Hematopoietic multipotent progenitor cell treated with erythropoietin and hydrocortisone succinate and interleukin-3 and kit ligand, for 15 days (in vitro differentiated cells): Measurements from ENCODE around the gene TIMM22.
"Not testable (repeated sequence)": the region's sequence is repeated elsewhere in the genome, so short reads cannot be mapped to it uniquely, and the experiment has no call there.

Experiments used
- DNase-seq: peaks from one replicate; pipeline ENCODE4 v3.0.0-alpha.2; 2015; ENCODE audit warnings: low spot score

Gene TIMM22

GRCh38 chr17:996554-997344 is at the start of gene TIMM22:
TIMM22 (plus strand) TSS chr17:997129; CDS start chr17:997143, 14 bp downstream.
- peak; percentile 92 for DNase-seq

GRCh38 chr17:948284-948852 is 48.6 kb upstream of the TIMM22 start:
- no peak for DNase-seq

GRCh38 chr17:949623-950303 is 47.2 kb upstream of the TIMM22 start:
- no peak for DNase-seq

- no peak for DNase-seq
Measured at GRCh38 chr17:951325-952132, 45.4 kb upstream of the TIMM22 start.

GRCh38 chr17:952592-952991 is 44.3 kb upstream of the TIMM22 start:
- not testable (repeated sequence) for DNase-seq

- no peak for DNase-seq
Measured at GRCh38 chr17:953767-954166, 43.2 kb upstream of the TIMM22 start.

GRCh38 chr17:954431-955164 is 42.3 kb upstream of the TIMM22 start:
- DNase-seq = no peak

- no peak for DNase-seq
Measured at GRCh38 chr17:956905-957304, 40.0 kb upstream of the TIMM22 start.

- no peak for DNase-seq
Measured at GRCh38 chr17:957856-958421, 39.0 kb upstream of the TIMM22 start.

GRCh38 chr17:958712-959451 is 38.0 kb upstream of the TIMM22 start:
- no peak for DNase-seq

GRCh38 chr17:962166-962565 is 34.8 kb upstream of the TIMM22 start:
- no peak for DNase-seq

GRCh38 chr17:962670-963069 is 34.3 kb upstream of the TIMM22 start:
- no peak for DNase-seq

- no peak for DNase-seq
Measured at GRCh38 chr17:964876-965275, 32.1 kb upstream of the TIMM22 start.

GRCh38 chr17:965311-965989 is 31.5 kb upstream of the TIMM22 start:
- DNase-seq = no peak

GRCh38 chr17:967122-967521 is 29.8 kb upstream of the TIMM22 start:
- no peak for DNase-seq

- no peak for DNase-seq
Measured at GRCh38 chr17:968812-969730, 27.9 kb upstream of the TIMM22 start.

GRCh38 chr17:969811-970355 is 27.0 kb upstream of the TIMM22 start:
- no peak for DNase-seq

GRCh38 chr17:970364-970763 is 26.6 kb upstream of the TIMM22 start:
- no peak for DNase-seq

GRCh38 chr17:971861-972260 is 25.1 kb upstream of the TIMM22 start:
- DNase-seq = not testable (repeated sequence)
